HCT116 (cell line): ENCODE data around the gene CFAP47. TPM values are rescaled to one million over a fixed set of nuclear protein-coding genes. Genes with fewer than 3 reads are reported as not detected.

ENCODE experiments used
- ATAC-seq: fragments of 200-7000 bp; cut with Tn5 transposase; 2 replicates; pipeline ENCODE4 v1.9.1; 2020; ENCODE audit warnings: mild to moderate bottlenecking, moderate library complexity
- BruUV-seq: library from RNA; stranded (reverse); fragments of 400-500 nt; replicated peaks from 2 replicates; lab custom pipeline; 2021; lab: Mats Ljungman, UMichigan
- CTCF ChIA-PET: fragments of 300-600 bp; sonication (Branson Sonifier 250); formaldehyde crosslinking; loops from one replicate; lab custom pipeline; 2021; ENCODE audit warnings: antibody characterized with exemption; lab: Charles Lee
- POLR2A ChIA-PET: fragments of 300-600, 350-600 bp; sonication (Branson Sonifier 250); formaldehyde crosslinking; loops from one replicate; lab custom pipeline; 2021; ENCODE audit warnings: antibody characterized with exemption; lab: Charles Lee
- RAD21 ChIA-PET, 2 experiments: fragments of 300-600 bp; sonication (Branson Sonifier 250); formaldehyde crosslinking; loops; one replicate each; lab custom pipeline; 2023; ENCODE audit warnings: low total read pairs in 2 of 2; ENCODE audit not compliant: uncharacterized antibody in 2 of 2, unreplicated experiment in 2 of 2, low non-redundant PET in 1 of 2; lab: Charles Lee
- DNase-seq: peaks from one replicate; pipeline ENCODE4 v3.0.0-alpha.2; 2010; ENCODE audit warnings: low read depth, low spot score
- H2AFZ ChIP-seq: fragments of 200-600 bp; shearing (Covaris generic), sonication (generic); 2 replicates; pipeline ENCODE4 v1.6.1; 2017; ENCODE audit warnings: low read depth, mixed run types, mixed read lengths, antibody characterized with exemption, low read length; ENCODE audit not compliant: poor library complexity, severe bottlenecking
- H3K27ac ChIP-seq: 2 replicates; pipeline ENCODE4 v1.5.1; 2012; ENCODE audit warnings: low read depth, low read length
- H3K27me3 ChIP-seq: fragments of 200-600 bp; sonication (generic); 2 replicates; pipeline ENCODE4 v1.6.1; 2016; ENCODE audit warnings: mixed run types, low read length, mixed read lengths; ENCODE audit not compliant: insufficient read depth
- H3K36me3 ChIP-seq, 2 experiments: fragments of 200-500 bp in 1 of 2; fragments of 200-600 bp in 1 of 2; sonication (Bioruptor generic) in 1 of 2; sonication (generic) in 1 of 2; 2 replicates each; pipeline versions ENCODE4 v1.5.1 to v1.6.1; 2014 to 2016; ENCODE audit warnings: low read length in 2 of 2, inconsistent platforms in 1 of 2, mixed read lengths in 1 of 2, mixed run types in 1 of 2; ENCODE audit not compliant: insufficient read depth in 2 of 2, control insufficient read depth in 1 of 2
- H3K4me1 ChIP-seq, 2 experiments: fragments of 200-600 bp in 1 of 2; sonication (generic) in 1 of 2; 2 replicates each; pipeline versions ENCODE4 v1.5.1 to v1.6.1; 2012 to 2017; ENCODE audit warnings: low read length in 2 of 2, inconsistent platforms in 1 of 2, mild to moderate bottlenecking in 1 of 2, mixed read lengths in 1 of 2, mixed run types in 1 of 2, moderate library complexity in 1 of 2; ENCODE audit not compliant: insufficient read depth in 2 of 2, control insufficient read depth in 1 of 2
- H3K4me2 ChIP-seq: fragments of 200-600 bp; sonication (generic); 2 replicates; pipeline ENCODE4 v1.6.1; 2017; ENCODE audit warnings: mixed run types, low read length, mixed read lengths
- H3K4me3 ChIP-seq, 2 experiments: fragments of 200-600 bp in 1 of 2; sonication (generic) in 1 of 2; replicated peaks in 1 of 2; 2 replicates each; pipeline ENCODE4 v1.5.1; 2011 to 2016; ENCODE audit warnings: low read length in 2 of 2, control low read depth in 1 of 2, low read depth in 1 of 2, mild to moderate bottlenecking in 1 of 2, mixed read lengths in 1 of 2, mixed run types in 1 of 2
- H3K79me2 ChIP-seq: fragments of 200-600 bp; sonication (generic); 2 replicates; pipeline ENCODE4 v1.6.1; 2017; ENCODE audit warnings: mild to moderate bottlenecking, mixed run types, low read length, moderate library complexity, mixed read lengths; ENCODE audit not compliant: insufficient read depth
- H3K9ac ChIP-seq: fragments of 200-600 bp; sonication (generic); 2 replicates; pipeline ENCODE4 v1.6.1; 2016; ENCODE audit warnings: low read length, mixed read lengths
- H3K9me2 ChIP-seq: fragments of 200-600 bp; sonication (generic), shearing (Covaris generic); 2 replicates; pipeline ENCODE4 v1.6.1; 2017; ENCODE audit warnings: mixed run types, mild to moderate bottlenecking, moderate library complexity; ENCODE audit not compliant: insufficient read depth
- H3K9me3 ChIP-seq, 2 experiments: fragments of 200-500 bp in 1 of 2; fragments of 200-600 bp in 1 of 2; sonication (Bioruptor generic) in 1 of 2; sonication (generic) in 1 of 2; 2 replicates each; pipeline ENCODE4 v1.6.1; 2014 to 2017; ENCODE audit warnings: low read length in 2 of 2, mixed read lengths in 2 of 2, inconsistent platforms in 1 of 2, low read depth in 1 of 2, mild to moderate bottlenecking in 1 of 2, mixed run types in 1 of 2, moderate library complexity in 1 of 2; ENCODE audit not compliant: control insufficient read depth in 1 of 2, insufficient read depth in 1 of 2
- H4K20me1 ChIP-seq: fragments of 200-600 bp; sonication (generic), shearing (Covaris generic); 2 replicates; pipeline ENCODE4 v1.6.1; 2017; ENCODE audit warnings: mixed run types, mild to moderate bottlenecking, moderate library complexity; ENCODE audit not compliant: insufficient read depth
- CEBPB ChIP-seq: IDR thresholded peaks from 2 replicates; pipeline ENCODE4 v1.6.1; 2012; ENCODE audit warnings: low read depth
- CTCF ChIP-seq, 3 experiments: fragments of 200-600 bp in 1 of 3; sonication (generic) in 1 of 3; IDR thresholded peaks in 2 of 3; conservative IDR thresholded peaks in 1 of 3; 2 replicates each; pipeline ENCODE4 v1.5.1; 2012 to 2017; ENCODE audit warnings: low read depth in 2 of 3, low read length in 2 of 3, antibody characterized with exemption in 1 of 3, borderline replicate concordance in 1 of 3, control low read depth in 1 of 3, mild to moderate bottlenecking in 1 of 3, mixed read lengths in 1 of 3, mixed run types in 1 of 3, moderate library complexity in 1 of 3; ENCODE audit not compliant: insufficient read depth in 1 of 3
- EGR1 ChIP-seq: IDR thresholded peaks from 2 replicates; pipeline ENCODE4 v1.6.1; 2012; ENCODE audit warnings: low read depth
- JUND ChIP-seq: IDR thresholded peaks from 2 replicates; pipeline ENCODE4 v1.6.1; 2012
- MAX ChIP-seq: IDR thresholded peaks from 2 replicates; pipeline ENCODE4 v1.6.1; 2012
- POLR2A ChIP-seq: IDR thresholded peaks from 2 replicates; pipeline ENCODE4 v1.7.0; 2011; ENCODE audit warnings: borderline replicate concordance; ENCODE audit not compliant: insufficient read depth, insufficient read length; ENCODE audit errors: extremely low read depth
- RAD21 ChIP-seq: IDR thresholded peaks from 2 replicates; pipeline ENCODE4 v1.6.1; 2012; ENCODE audit warnings: low read depth, mild to moderate bottlenecking
- SIN3A ChIP-seq: IDR thresholded peaks from 2 replicates; pipeline ENCODE4 v1.6.1; 2012; ENCODE audit warnings: low read depth
- SRF ChIP-seq: IDR thresholded peaks from 2 replicates; pipeline ENCODE4 v1.6.1; 2012; ENCODE audit warnings: low read depth
- TCF7L2 ChIP-seq: IDR thresholded peaks from 2 replicates; pipeline ENCODE4 v1.7.0; 2011; ENCODE audit warnings: borderline replicate concordance, inconsistent platforms; ENCODE audit not compliant: insufficient read depth, insufficient read length; ENCODE audit errors: extremely low read depth
- YY1 ChIP-seq: IDR thresholded peaks from 2 replicates; pipeline ENCODE4 v1.6.1; 2011; ENCODE audit warnings: low read length, low read depth, moderate library complexity, mild to moderate bottlenecking; ENCODE audit not compliant: insufficient replicate concordance; ENCODE audit errors: extremely low read depth
- ZBTB33 ChIP-seq: IDR thresholded peaks from 2 replicates; pipeline ENCODE4 v1.6.1; 2011; ENCODE audit warnings: mild to moderate bottlenecking, low read length, moderate library complexity; ENCODE audit not compliant: insufficient replicate concordance; ENCODE audit errors: extremely low read depth
- ZNF274 ChIP-seq: fragments of 200-500 bp; sonication (Bioruptor generic); IDR thresholded peaks from 2 replicates; pipeline ENCODE4 v1.6.1; 2014; ENCODE audit warnings: mild to moderate bottlenecking, low read depth, low read length, inconsistent platforms
- intact Hi-C: fragments of 100-400 bp; cut with micrococcal nuclease; formaldehyde crosslinking; loops from 2 replicates; pipeline ENCODE4 v1.10.0; 2022
- total RNA-seq: library from RNA; stranded (reverse); gene quantifications from one replicate; pipeline ENCODE4 v1.2.1, GENCODE V29; 2021; ENCODE audit not compliant: unreplicated experiment

Gene CFAP47
- total RNA-seq, 1 experiment from 2014 or later: not detected

GRCh38 chrX:36434522-36434921, 515.0 kb downstream of the CFAP47 start:
- no peaks in the 10 kb centered on the region for H3K9me3 ChIP-seq
- no peak overlapping the region for H3K4me2 ChIP-seq
- H3K4me1 ChIP-seq: no peaks in the 10 kb centered on the region
- H3K27me3 ChIP-seq: no peaks in the 10 kb centered on the region
- DNase-seq: no peak
- RAD21 ChIA-PET: no interaction called here
- CTCF ChIA-PET: no interaction called here
- no peaks in the 10 kb centered on the region for H4K20me1 ChIP-seq
- TF ChIP-seq EGR1 (no peak), TCF7L2 (no peak), CTCF (IDR thresholded peaks at IDR 0.05 in 2 of 3, conservative IDR thresholded peaks at IDR 0.05 in 1 of 3; ENCODE audit: borderline replicate concordance in 1 of 3, insufficient read depth in 1 of 3, low read depth in 2 of 3, low read length in 2 of 3) (no peak), SRF (no peak), CEBPB (no peak), YY1 (no peak), POLR2A (no peak), MAX (no peak), JUND (no peak), ZBTB33 (no peak), SIN3A (no peak), ZNF274 (no peak), RAD21 (no peak)
- no TSS peak for BruUV-seq
- H3K36me3 ChIP-seq: no peaks in the 10 kb centered on the region
- no peak overlapping the region for H3K9ac ChIP-seq
- intact Hi-C loops: no loop called here
- no peak for ATAC-seq
- POLR2A ChIA-PET: no interaction called here
- no peaks in the 10 kb centered on the region for H3K79me2 ChIP-seq
- H2AFZ ChIP-seq: no peak overlapping the region
- no peaks in the 10 kb centered on the region for H3K9me2 ChIP-seq
- no peak overlapping the region for H3K4me3 ChIP-seq
- H3K27ac ChIP-seq: no peak overlapping the region

Other genes with a start within 250 kb of the CFAP47 start
- not detected for gene MAGEB16, start 121.4 kb upstream of the CFAP47 start, total RNA-seq